Vagina (tissue), 2 donors: ENCODE results near the gene UBE2G1. TPM values are rescaled to one million over a fixed set of nuclear protein-coding genes. Genes with fewer than 3 reads are reported as not detected.

ENCODE experiments used
- DNase-seq, 2 donors: peaks; one replicate each; pipeline ENCODE4 v3.0.0-alpha.2; 2017; ENCODE audit errors: extremely low spot score in 2 of 2
- H3K27ac ChIP-seq: fragments of 200-600 bp; sonication (generic); one replicate; pipeline ENCODE4 v1.5.1; 2019
- H3K27me3 ChIP-seq: fragments of 200-600 bp; sonication (generic); one replicate; pipeline ENCODE4 v1.5.1; 2019
- H3K36me3 ChIP-seq, 2 donors: fragments of 200-600 bp; sonication (generic); one replicate each; pipeline ENCODE4 v1.5.1; 2017 to 2019
- H3K4me1 ChIP-seq: fragments of 200-600 bp; sonication (generic); one replicate; pipeline ENCODE4 v1.5.1; 2019
- H3K4me3 ChIP-seq, 2 donors: fragments of 200-600 bp; sonication (generic); 1 replicate in 1 of 2; 2 replicates in 1 of 2; pipeline ENCODE4 v1.5.1; 2016 to 2019
- H3K9me3 ChIP-seq: fragments of 200-600 bp; sonication (generic); one replicate; pipeline ENCODE4 v1.5.1; 2019
- POLR2A ChIP-seq, 2 donors: fragments of 450-650 bp; IDR thresholded peaks; one replicate each; pipeline ENCODE4 v1.6.1; 2017; ENCODE audit warnings: antibody characterized with exemption in 2 of 2, mild to moderate bottlenecking in 2 of 2, moderate library complexity in 2 of 2
- POLR2AphosphoS5 ChIP-seq, 2 donors: sonication (generic); formaldehyde crosslinking; IDR thresholded peaks; one replicate each; pipeline ENCODE4 v1.9.0; 2017; ENCODE audit warnings: antibody characterized with exemption in 2 of 2, mild to moderate bottlenecking in 2 of 2, low read depth in 1 of 2; ENCODE audit not compliant: insufficient read depth in 1 of 2
- intact Hi-C: fragments of 100-400 bp; cut with DNase I; formaldehyde crosslinking; loops from one replicate; pipeline ENCODE4 v1.15.1; 2023
- total RNA-seq: library from RNA; depleted of rRNA; stranded (reverse); fragments of >200 nt; gene quantifications from one replicate; pipeline ENCODE4 v1.2.3, GENCODE V29; 2016
- TF ChIP-seq, protein P1 (sequence below), 3 experiments: fragments of 450-650 bp in 2 of 3; fragments of 200-600 bp in 1 of 3; sonication (generic) in 1 of 3; IDR thresholded peaks; one replicate each; pipeline ENCODE4 v1.5.1; 2017 to 2019; ENCODE audit warnings: antibody characterized with exemption in 3 of 3, mild to moderate bottlenecking in 2 of 3, moderate library complexity in 2 of 3

The UBE2G1 gene
- total RNA-seq, 1 donor from 2014 or later = 45.4 TPM

DNA sequence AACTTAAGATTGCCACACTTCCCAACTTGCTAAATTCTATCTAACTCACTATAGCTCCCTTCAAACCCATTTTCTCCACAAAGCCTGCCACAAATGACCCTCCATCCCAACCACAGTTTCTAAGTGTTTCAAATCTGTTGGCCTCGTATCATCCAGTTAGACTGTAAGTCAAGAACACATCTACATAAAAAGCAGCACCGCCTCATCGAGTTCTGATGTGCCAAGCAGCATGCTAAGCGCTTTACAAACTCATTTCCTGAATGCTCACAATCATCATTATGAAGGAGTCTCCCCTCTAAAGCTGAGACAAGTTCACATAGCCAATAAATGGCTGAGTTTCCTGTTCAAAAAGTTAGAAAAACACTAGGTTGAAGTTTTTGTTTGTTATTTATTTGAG is 93.5 kb downstream of the UBE2G1 start:
- no peaks in the 10 kb centered on the region for H3K27me3 ChIP-seq
- intact Hi-C loops = no loop called here
- no peak for DNase-seq
- no peaks in the 10 kb centered on the region for H3K4me1 ChIP-seq
- H3K9me3 ChIP-seq = no peaks in the 10 kb centered on the region
- peaks cover 0 to 4% of the 10 kb centered on the region in 2 donors for H3K36me3 ChIP-seq
- no peak for TF ChIP-seq POLR2A (IDR thresholded peaks at IDR 0.05)
- TF ChIP-seq, protein P1, sequence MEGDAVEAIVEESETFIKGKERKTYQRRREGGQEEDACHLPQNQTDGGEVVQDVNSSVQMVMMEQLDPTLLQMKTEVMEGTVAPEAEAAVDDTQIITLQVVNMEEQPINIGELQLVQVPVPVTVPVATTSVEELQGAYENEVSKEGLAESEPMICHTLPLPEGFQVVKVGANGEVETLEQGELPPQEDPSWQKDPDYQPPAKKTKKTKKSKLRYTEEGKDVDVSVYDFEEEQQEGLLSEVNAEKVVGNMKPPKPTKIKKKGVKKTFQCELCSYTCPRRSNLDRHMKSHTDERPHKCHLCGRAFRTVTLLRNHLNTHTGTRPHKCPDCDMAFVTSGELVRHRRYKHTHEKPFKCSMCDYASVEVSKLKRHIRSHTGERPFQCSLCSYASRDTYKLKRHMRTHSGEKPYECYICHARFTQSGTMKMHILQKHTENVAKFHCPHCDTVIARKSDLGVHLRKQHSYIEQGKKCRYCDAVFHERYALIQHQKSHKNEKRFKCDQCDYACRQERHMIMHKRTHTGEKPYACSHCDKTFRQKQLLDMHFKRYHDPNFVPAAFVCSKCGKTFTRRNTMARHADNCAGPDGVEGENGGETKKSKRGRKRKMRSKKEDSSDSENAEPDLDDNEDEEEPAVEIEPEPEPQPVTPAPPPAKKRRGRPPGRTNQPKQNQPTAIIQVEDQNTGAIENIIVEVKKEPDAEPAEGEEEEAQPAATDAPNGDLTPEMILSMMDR (IDR thresholded peaks at IDR 0.05) = no peak
- TF ChIP-seq POLR2AphosphoS5 (IDR thresholded peaks at IDR 0.05; ENCODE audit: insufficient read depth in 1 of 2, low read depth in 1 of 2) = no peak
- H3K27ac ChIP-seq = no peak overlapping the region
- no peak overlapping the region for H3K4me3 ChIP-seq

DNA sequence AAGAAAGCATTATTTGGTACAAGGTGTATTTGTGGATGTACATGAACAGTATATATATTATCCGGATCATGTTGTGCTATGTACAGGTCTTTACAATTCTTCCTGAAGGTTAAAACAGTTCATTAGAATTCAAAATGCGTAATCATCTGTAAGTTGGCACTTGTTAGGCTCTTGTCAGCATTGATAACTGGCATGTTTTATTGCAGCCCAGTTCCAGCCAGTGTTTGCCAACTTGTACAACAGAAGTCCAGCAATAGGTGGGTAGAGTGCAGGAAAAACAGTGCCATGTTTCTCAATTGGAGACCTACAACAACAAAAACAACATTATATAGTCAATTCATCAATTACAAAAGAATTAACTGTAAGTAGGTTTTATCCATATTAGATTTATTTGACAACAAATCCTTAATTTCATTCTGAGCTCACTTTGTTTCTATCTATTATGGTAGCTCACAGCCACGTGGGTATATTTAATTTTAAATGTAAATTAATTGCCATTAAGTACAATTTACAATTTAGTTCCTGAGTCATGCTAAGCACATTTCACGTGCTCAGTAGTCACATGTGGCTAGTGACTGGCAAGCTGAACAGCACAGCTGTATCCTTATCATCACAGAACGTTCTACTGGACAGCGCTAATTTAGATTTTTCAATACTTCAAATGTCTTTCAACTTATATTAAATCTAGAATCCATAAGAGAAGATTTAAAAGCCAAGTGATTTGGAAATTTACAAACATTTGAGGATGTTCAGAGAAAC is 94.1 kb downstream of the UBE2G1 start:
- TF ChIP-seq, protein P1 (IDR thresholded peaks at IDR 0.05) = no peak
- no peak for TF ChIP-seq POLR2A (IDR thresholded peaks at IDR 0.05)
- no peak for TF ChIP-seq POLR2AphosphoS5 (IDR thresholded peaks at IDR 0.05; ENCODE audit: insufficient read depth in 1 of 2, low read depth in 1 of 2)
- Histone ChIP-seq H3K9me3 (no peaks in the 10 kb centered on the region), H3K4me3 (no peak overlapping the region), H3K36me3 (no peaks in the 10 kb centered on the region), H3K27me3 (no peaks in the 10 kb centered on the region), H3K27ac (no peak overlapping the region), H3K4me1 (no peaks in the 10 kb centered on the region)
- DNase-seq = no peak
- intact Hi-C loops = no loop called here

DNA sequence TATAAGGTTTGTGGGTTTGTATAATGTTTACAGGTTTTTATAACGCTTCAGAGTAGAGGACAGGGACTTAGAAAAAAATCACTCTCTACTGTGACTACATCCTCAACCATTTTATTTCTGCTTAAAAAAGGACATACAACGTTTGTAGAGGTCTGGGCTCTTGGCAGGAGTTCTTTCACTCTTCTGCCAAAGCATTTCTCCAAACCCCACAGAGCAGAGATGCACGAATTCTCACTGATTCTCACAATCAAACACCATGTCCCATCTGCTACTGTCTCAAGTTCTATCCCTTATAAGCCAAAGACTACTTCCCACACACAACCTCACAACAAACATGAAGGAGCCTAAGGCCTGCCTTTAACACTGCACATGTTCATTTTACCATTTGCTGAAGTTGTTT is 95.7 kb downstream of the UBE2G1 start:
- no peak overlapping the region for H3K4me3 ChIP-seq
- no peaks in the 10 kb centered on the region for H3K36me3 ChIP-seq
- no peak for DNase-seq
- H3K27ac ChIP-seq = no peak overlapping the region
- H3K27me3 ChIP-seq = no peaks in the 10 kb centered on the region
- no peak for TF ChIP-seq POLR2A (IDR thresholded peaks at IDR 0.05)
- no peak for TF ChIP-seq POLR2AphosphoS5 (IDR thresholded peaks at IDR 0.05; ENCODE audit: insufficient read depth in 1 of 2, low read depth in 1 of 2)
- TF ChIP-seq, protein P1 (IDR thresholded peaks at IDR 0.05) = no peak
- no peaks in the 10 kb centered on the region for H3K9me3 ChIP-seq
- H3K4me1 ChIP-seq = no peaks in the 10 kb centered on the region
- intact Hi-C loops = no loop called here

DNA sequence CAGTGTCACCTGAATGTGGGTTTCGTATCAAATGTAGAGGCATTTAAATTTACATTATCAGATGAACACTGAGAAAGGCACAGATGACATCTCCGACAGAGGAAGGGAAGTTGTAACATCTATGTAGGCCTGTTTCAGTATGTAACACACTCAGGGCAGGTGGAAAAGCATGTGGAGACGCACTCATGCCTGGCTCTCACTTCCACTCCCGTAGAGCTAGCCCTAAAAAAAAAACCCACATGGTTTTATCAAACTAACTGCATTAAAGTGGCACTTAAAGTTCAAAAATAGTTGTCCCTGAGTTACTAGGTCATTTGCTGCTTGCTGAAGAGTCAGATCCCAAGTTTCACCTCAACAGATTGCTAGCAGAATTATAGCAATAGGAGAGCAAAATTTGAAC is 96.6 kb downstream of the UBE2G1 start:
- intact Hi-C loops = no loop called here
- Histone ChIP-seq H3K27ac (no peak overlapping the region), H3K4me3 (no peak overlapping the region), H3K9me3 (no peaks in the 10 kb centered on the region), H3K4me1 (peaks cover under 1% of the 10 kb centered on the region), H3K27me3 (no peaks in the 10 kb centered on the region), H3K36me3 (no peaks in the 10 kb centered on the region)
- no peak for TF ChIP-seq POLR2AphosphoS5 (IDR thresholded peaks at IDR 0.05; ENCODE audit: insufficient read depth in 1 of 2, low read depth in 1 of 2)
- TF ChIP-seq, protein P1 (IDR thresholded peaks at IDR 0.05) = no peak
- no peak for DNase-seq

DNA sequence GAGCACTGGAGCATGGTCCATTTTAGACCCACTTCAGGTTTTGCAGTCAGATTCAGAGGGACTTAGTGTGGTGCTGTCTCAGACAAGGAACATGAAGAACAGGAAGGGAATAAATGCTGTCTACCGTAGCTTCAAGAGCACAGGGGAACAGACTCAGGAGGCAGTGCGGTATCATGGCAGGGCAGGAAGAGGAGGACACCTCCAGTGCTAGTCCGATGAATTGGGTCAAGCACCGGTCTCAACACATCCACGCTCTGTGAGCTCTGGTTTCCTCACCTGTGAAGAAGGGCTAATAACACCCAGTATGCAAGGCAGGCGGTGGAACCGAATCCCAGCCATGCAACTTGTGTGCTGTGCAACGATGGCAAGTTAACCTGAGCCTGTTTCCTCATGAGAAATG is 99.1 kb downstream of the UBE2G1 start:
- TF ChIP-seq, protein P1 (IDR thresholded peaks at IDR 0.05) = no peak
- no peak for TF ChIP-seq POLR2AphosphoS5 (IDR thresholded peaks at IDR 0.05; ENCODE audit: insufficient read depth in 1 of 2, low read depth in 1 of 2)
- TF ChIP-seq POLR2A (IDR thresholded peaks at IDR 0.05) = no peak
- H3K4me3 ChIP-seq = no peak overlapping the region
- peaks cover 17% of the 10 kb centered on the region for H3K4me1 ChIP-seq
- no peaks in the 10 kb centered on the region for H3K27me3 ChIP-seq
- H3K36me3 ChIP-seq = no peaks in the 10 kb centered on the region
- H3K27ac ChIP-seq = no peak overlapping the region
- no peaks in the 10 kb centered on the region for H3K9me3 ChIP-seq
- intact Hi-C loops = no loop called here
- no peak for DNase-seq
